Measurements from ENCODE around the gene ADCY10.
A peak's percentile ranks its signal among the peaks of the same experiment; 100 is the strongest.

DNA sequence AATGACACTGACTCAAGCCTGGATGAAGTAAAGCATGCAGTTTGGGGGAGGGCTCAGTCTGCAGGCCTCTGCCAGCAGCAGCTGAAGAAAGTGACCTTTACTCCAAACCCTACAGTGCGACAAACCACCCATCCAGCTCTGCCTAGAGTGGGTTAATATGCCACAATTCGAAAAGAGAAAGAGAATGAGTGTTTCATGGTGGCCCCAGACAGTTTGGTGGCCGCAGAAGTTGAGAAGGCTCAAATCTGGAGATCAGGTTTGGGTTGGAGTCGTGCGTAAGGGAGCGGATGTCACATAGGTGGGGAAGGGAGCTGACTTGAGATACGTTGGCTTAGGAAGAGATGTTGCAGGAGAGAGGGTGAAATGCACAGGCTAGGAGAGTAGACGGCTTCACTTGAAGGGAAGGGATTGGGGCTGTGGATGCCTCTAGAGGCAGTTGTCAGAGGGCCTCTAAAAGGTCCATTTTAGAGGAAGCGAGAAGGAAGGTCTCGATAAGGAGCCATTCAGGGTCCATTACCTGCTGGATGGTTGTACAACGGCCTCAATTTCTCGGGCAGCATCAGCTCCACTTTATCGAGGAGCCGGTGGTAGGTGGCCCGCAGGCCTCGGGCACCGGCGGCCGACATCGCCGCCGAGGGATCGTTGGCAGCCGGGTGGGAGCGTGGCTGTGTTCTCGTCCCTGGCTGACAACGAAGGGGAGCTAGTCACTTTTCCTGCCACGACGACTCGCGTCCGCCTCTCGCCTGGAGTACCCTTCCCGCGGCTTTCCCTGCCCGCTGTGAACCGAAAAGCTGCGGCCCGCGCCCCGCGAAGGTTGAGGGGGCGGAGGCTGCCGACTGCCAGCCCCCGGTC is 21.5 kb upstream of the ADCY10 start:
- TF ChIP-seq POLR2A (IDR thresholded peaks at IDR 0.05): peak in 3 of 4 donors; percentile 63 to 86 (median 83)
- TF ChIP-seq, protein P1, sequence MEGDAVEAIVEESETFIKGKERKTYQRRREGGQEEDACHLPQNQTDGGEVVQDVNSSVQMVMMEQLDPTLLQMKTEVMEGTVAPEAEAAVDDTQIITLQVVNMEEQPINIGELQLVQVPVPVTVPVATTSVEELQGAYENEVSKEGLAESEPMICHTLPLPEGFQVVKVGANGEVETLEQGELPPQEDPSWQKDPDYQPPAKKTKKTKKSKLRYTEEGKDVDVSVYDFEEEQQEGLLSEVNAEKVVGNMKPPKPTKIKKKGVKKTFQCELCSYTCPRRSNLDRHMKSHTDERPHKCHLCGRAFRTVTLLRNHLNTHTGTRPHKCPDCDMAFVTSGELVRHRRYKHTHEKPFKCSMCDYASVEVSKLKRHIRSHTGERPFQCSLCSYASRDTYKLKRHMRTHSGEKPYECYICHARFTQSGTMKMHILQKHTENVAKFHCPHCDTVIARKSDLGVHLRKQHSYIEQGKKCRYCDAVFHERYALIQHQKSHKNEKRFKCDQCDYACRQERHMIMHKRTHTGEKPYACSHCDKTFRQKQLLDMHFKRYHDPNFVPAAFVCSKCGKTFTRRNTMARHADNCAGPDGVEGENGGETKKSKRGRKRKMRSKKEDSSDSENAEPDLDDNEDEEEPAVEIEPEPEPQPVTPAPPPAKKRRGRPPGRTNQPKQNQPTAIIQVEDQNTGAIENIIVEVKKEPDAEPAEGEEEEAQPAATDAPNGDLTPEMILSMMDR (IDR thresholded peaks at IDR 0.05): no peak
- no peak for TF ChIP-seq EP300 (IDR thresholded peaks at IDR 0.05)
- TF ChIP-seq POLR2AphosphoS5 (IDR thresholded peaks at IDR 0.05): peak; percentile 69 to 93
